NCI-H1694 (cell line): ENCODE measurements around the gene ATP2B1.
"Not testable (repeated sequence)": the region's sequence is repeated elsewhere in the genome, so short reads cannot be mapped to it uniquely, and the experiment has no call there.

Source experiments
- DNase-seq: peaks from one replicate; lab custom pipeline; 2025; lab: John Stamatoyannopoulos, UW

The ATP2B1 gene

DNA sequence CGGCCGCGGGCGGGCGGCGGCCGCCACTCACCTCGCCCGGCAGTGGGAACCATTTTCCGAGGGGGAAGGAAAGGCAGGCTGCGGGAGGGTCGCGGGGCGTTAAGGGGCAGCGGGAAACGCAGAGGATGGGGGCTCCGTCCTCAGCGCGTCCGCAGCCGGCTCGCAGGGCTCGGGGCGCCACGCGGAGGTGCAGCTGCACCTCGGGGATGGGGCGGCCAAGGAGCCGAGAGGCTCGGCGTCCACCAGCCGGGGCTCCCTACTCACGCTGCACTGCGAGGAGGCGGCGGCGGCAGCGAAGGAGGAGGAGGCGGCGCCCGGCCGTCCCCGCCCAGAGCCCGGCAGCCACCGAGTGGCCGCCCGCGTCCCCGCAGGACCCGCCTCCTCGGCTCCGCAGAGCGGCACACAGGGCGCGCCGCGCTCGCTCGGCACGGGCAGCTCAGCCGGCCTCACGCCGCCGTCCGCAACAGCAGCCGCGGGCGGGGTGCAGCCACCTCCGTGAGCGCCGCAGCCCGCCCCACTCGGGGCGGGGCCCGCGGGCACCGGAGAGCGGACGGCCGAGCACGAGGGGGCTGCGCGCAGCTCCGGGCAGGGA, at the start of gene ATP2B1:
Gene ATP2B1, minus strand, starts transcription at position 274 of the 592 bp plus-strand sequence. CDS start 52,952 bp downstream, outside the sequence.
- peak; percentile 27 for DNase-seq

DNA sequence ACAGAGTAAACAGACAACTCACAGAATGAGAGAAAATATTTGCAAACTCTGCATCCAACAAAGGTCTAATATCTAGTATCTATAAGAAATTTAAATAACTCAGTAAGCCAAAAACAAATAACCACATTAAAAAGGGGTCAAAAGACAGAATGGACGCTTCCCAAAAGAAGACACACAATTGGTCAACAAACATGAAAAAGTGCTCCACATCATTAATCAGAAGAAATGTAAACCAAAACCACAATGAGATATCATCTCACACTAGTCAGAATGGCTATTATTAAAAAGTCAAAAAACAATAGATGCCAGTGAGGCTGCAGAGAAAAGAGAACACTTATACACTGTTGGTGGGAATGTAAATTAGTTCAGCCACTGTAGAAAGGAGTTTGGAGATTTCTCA, 49.3 kb upstream of the ATP2B1 start:
- DNase-seq: not testable (repeated sequence)

DNA sequence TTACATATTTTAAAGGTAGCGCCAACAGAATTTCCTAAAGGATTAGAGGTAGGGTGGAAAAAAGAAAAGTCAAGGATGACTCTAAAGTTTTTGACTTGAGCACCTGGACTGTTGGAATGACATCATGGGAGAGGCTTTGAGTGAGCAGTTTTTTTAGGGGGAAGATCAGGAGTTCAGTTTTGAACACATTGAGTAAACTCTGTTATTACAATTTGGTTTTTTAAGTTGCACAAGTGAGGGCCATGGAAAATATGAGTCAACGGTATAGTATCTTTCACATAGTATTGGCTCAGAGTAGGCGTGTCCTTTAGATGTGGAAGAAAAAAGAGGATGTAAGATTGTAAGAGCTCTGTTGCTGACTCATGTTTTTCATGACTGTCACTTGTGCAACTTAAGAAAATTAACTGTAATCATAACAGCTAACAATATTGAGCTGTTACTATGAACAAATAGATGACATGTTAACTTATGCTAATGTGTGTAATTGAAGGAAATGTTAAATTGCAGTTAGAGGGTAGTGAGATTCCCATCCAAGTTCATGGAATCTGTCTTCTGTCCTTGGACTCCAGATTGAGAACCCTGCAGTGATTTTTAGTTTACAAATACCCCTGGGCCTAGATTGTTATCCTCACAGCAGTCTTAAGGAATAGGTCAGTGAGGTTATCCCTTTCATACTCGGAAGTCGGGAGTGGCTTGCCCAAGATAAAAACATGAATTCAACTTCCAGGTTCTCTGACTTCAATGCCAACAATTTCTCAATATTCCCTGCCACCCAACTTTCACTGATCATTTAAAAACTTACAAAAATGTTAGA, 48.2 kb upstream of the ATP2B1 start:
- DNase-seq: no peak

DNA sequence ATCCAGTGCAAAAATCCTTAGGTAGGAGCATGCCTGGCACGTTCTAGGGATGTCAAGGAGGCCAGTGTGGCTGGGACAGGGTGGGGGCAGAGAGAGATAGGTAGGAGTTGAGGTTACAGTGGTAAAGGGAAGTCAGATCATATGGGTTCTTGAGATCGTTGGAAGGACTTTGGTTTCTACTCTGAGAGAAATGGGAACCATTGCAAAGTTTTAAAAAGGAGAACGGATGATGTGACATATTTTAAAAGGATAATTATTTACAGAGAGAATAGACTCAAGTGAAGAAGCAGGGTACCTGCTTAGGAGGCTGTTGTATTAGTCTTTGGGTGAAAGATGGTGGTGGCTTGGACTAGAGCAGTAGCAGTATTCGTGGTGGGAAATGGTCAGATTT, 47.6 kb upstream of the ATP2B1 start:
- no peak for DNase-seq

DNA sequence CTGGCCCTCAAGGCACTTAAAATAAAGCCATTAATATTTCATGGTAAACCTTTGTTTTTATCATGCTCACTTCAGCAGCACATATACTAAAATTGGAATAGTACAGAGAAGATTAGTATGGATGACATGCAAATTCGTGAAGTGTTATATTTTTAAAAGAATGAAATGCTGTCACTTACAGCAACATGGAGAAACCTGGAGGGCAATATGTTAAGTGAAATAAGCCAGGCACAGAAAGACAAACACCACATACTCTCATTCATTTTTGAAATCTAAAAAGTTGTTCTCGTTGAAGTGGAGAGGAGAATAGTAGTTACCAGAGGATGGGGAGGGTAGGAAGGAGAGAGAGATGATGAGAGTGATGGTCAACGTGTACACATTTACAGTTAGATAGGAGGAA, 45.4 kb upstream of the ATP2B1 start:
- DNase-seq: no peak

DNA sequence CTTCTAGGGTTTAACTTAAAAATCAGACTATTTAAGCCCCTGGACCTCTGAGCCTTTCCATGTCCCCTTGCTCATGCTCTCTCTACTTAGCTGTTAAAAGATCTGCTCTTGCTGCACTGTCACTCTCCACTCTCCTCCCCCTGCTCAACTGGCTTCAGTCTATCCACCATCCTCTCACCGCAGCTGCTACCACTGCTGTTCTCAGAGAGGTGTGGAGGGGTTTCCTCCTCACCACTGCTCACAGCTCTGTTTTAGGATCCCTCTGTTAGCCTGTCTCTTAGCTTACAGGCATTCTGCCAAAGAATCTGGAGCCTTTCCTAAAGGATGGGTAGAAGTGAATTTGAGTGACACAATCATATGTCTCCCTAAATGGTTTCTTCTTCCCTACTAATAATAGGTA, 43.7 kb upstream of the ATP2B1 start:
- DNase-seq: no peak

DNA sequence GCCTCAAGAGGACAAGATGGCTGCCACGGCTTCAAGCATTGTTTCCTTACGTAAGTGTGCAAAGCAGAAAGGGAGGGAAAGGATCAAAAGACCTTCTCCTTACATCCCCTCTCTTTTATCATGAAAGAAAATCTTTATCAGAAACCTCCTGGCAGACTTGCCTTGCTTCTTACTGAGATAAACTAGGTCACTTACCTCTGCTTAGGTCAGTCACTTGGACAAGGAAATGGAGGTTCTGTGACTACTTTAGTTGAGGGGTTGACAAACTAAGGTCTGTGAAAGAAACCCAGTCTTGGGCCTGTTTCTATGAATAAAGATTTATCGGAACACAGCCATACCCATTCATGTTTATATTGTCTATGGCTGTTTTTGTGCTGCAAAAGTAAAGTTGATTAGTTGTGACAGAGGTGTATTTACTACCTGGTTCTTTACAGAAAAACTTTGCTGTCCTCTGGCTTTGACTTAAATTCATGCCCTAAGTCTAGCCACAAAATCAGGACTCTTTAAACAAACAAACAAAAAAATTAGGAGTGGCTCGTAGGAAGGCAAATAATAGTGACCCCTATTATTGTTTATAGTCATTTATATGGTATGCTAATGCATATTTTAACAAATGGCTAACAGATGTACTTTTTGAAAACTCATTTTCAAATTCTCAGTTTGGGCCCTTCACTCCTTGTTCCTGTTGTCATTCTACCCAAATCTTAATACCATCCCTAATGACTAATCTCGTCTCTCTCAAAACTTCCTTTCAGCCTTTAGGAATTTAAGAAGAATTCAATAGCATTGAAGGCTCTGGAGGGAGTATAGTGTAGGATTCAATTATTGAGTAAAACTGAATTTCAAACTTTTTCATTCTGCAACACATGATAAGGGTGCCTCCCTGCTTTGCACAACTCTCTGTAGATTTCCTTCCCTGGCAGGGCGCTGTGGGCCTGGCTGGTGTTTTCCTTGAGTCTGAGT, 42.0 kb upstream of the ATP2B1 start:
- no peak for DNase-seq

DNA sequence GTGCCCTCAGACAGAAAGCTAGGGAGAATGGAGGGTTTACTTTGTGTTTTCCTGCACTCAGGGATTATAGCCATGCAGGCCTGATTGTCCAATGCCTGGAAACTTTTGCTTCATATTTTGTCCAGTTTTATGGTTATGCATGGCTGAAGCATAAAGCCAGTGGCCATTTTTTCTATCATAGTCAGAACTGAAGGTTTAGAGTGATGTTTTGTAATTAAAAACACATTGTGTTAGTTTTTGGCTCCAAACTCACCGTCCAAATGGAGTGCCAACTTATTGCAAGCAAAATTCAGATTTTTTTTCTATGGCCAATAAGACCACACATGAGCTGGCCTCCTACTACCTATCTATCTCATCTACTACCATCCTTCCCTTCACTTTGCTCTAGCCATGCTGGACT, 40.2 kb upstream of the ATP2B1 start:
- no peak for DNase-seq

DNA sequence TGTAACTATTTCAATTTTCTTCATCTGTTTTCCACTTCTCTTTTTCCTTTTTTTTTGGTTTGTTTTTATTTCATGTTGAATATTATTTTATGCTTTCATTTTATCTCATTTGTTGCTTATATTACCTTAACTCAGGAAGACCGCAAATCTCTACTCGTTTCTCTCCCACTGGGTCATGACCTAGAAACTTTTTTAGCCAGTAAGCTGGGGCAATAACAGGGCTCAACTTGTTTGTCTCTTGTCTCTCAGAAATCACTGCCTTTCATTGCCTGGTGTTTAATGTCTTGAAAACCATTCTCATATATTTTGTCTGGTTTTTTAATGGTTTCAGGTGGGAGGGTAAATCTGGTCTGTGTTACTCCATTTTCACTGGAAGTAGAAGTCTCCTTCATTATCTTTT, 36.6 kb upstream of the ATP2B1 start:
- no peak for DNase-seq

DNA sequence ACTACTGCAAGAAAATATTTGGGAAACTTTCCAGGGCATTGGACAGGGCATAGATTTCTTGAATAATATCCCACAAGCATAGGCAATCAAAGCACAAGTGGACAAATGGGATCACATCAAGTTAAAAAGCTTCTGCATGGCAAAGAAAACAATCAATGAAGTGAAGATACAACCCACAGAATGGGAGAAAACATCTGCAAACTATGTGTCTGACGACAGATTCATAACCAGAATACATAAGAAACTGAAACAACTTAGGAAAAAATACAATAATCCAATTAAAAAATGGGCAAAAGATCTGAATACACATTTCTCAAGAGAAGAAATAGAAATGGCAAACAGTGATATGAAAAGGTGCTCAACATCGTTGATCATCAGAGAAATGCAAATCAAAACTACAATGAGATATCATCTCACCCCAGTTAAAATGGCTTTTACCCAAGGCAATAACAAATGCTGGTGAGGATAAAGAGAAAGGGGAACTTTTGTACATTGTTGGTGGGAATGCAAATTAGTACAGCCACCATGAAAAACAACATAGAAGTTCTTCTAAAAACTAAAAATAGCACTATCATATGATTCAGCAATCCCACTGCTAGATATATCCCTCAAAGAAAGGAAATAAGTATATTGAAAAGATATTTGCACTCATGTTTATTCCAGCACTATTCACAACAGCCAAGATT, 33.8 kb upstream of the ATP2B1 start:
- no peak for DNase-seq

DNA sequence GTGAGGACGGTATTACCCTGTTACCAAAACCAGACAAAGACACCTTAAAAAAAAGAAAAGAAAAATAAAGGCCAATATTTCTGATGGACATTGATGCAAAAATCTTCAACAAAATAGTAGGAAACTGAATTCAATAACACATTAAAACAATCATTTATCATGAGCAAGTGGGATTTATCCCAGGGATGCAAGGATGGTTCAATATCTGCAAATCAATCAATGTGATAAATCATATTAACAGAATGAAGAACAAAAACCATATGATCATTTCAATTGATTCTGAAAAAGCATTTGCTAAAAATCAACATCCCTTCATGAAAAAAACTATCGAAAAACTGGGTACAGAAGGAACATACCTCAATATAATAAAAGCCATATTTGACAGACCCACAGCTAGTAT, 32.3 kb upstream of the ATP2B1 start:
- DNase-seq: no peak

DNA sequence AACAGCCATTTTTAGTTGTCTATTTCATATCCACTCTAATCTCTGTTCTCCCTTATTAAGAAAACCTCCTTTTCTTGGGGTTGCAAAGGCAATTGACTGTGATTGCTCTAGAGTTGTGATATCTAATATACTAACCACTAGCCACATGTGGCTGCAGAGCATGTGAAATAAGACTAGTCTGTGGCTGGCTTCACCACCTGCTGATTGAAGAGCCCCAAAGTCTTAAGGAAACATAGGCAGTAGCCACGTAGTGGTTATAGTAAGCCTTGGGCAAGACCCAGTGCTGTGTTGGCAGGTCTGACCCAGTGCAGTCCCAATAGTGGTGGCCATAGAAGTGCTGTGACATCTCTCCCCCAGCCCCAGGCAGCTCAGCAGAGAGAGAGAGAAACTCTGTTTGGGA, 28.4 kb upstream of the ATP2B1 start:
- no peak for DNase-seq

DNA sequence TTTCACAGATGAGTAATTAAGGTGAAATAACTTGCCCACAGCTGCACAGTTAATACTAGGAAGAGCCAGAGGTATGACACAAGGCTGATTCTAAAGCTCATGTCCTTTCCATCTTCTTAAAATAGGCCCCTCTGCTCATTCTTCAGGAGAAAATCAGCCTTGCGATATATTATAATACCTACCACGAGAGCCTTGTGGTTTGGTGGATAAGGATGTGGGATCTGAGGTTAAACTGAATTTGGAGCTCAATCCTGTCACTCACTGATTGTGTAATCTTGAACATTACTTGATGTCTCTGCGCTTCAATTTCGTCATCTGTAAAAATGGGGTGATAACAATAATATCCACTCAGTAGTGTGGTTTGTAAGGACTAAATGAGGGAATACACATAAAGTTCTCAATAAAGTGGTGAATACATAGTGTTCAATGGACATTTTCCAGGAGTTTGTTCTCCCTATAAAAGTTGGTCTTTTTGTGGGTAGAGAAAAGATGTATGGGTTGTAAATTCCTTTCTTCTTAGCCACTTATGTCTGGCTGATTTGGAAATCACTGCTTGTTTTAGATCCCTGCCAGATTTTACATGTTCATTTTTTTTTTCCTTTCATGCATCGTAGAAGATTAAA, 25.1 kb upstream of the ATP2B1 start:
- DNase-seq: no peak

DNA sequence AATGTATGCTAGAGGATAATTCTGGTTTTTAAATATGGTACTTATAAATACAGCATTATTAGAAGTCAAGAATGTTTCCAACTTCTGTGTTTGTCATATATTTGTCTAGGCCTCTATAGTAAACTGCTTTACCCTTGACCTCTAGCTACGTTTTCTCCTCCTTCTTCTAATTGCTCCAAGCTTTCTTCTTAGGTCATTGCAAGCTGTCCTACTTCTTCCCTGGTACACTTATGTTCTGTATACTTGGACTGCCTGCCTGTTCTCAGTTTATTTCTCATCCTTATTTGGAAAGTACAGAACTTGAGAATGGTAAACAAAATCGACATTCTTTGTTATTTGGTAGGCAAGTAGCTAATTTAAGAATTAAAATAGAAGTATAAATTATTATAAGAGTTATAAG, 23.9 kb upstream of the ATP2B1 start:
- DNase-seq: no peak

DNA sequence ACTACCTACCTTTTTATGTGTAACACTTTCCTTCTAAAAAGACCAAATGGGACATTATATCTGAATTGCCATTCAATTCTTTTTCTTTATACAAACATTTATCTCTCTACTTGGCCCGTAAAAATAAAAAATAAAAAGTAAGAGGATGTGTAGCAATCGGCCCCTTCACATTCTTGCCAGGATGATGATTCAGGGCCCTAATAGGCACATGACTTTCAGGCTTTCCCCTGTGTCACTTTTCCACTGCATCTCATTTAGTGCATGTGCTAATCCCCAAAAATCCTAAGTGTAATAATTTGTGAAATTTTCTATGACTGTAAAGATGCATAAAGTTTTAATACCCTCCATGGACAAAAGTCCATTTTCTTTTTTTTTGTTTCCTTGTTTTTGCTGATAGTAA, 23.0 kb upstream of the ATP2B1 start:
- DNase-seq: no peak

DNA sequence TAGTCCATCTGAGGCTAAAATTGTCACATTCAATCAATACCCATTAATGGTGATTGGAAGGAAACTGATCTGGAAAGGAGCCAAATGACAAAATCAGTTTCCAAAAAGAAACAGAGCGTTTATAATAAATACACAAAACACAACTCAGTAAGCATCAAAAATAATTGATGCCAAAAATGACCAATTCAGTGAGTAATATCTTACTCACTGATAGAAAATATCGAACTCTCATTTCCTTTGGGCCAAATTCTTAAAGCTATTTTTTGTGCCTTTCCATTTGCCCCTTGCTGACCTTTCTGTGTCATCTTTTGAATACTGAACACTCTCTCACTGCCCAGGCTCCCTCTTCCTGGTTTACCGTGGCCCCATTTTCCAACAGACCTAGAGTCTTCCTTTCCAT, 22.5 kb upstream of the ATP2B1 start:
- DNase-seq: no peak

DNA sequence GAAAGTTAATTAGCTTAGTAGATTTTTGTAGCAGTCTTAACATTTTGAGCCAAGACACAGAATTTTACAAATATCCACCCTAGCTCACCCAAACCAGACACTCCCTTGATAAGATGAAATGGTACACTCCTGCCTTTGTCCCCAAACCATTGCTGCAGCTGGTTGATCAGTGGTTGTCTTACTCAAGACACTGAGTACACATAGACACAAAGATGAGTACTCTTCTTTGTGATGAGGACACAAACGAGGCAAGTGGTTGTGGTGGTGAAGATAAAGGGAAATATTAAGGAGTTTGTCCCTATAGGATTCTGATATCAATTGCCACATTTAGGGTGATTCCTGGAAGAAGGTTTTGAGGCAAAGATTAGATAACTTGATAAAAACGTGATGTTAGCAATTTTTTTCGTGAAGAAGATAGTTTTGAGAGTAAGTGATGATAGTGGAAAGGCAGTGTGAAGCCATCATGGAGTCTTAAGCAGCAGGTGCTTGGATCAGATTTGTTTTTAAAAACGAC, 21.4 kb upstream of the ATP2B1 start:
- no peak for DNase-seq

DNA sequence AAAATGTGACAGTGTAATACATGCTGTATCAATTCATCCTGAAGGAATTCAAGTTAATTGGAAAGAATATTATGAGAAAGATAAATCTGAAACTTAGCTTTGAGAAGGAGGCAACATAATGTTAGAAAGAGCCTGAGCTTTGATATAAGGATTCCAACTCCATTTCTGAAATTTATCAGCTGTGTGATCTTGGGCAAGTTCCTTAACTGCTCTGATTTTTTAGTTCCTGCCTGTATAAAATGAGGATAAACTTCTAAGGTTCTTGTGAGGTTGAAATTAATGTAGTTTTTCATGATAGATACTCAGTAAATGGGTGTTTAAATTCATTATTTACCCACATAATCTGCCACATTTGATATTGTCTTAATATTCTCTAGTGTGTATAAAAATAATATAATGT, 14.6 kb upstream of the ATP2B1 start:
- no peak for DNase-seq

DNA sequence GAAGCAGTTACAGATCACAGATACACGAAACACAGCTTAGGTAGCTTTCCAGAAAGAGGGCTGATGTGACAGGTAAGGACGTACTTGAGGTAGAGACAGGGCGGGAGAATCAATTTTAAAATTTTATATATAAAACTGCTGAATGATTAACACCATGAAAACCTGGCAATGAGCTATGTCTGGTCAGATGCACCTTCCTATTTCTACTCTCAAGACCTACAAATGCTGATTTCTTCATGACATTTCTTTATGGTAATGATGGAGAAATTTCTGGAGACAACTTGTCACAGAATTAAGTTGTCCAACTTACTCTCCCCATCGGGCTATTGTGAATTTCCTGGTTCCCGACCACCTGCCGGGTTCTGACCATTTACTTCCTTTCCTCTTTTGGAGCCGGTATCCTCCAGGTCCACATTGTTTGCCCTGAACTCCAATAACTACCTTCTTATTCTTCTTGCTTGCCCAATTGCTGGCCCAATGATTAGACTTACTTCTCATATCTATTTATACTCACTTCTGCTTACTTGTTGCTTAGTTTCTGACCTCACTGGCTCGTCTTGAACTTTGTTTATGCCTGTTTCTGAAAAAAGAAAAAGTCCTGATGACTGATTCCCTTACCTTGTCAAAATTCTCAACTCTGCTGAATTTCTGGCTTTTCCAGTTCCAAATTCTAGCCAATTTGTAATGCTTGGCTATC, 12.8 kb upstream of the ATP2B1 start:
- DNase-seq: no peak

DNA sequence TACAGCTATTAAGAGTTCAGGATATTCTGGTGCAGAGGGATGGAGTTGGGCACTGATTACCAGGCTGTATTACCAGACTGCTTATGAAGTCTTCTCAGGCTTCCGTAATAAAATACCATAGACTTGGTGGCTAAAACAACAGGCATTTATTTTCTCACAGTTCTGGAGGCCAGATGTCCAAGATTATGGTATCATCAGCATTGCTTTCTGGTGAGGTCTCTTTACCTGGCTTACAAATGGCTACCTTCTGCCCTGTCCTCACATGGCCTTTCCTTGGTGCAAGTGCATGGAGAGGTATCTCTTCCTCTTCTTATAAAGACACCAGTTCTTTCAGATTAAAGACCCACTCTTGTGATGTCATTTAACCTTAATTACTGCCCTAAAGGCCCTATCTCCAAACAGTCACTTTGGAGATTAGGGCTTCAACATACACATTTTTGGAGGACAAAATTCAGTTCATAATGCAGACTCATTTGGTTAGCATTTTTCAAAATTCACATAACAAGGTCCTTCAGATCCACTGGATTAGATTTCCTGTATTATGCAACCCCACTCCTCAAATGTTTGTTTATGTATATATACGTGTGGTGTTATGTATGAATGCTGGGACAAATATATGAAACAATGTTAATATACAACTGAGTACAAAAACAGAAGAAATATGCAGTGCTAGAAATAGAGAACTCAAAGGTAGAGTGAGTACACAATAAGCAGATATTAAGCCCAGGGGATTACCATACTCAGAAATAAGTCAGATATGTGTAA, 9.3 kb upstream of the ATP2B1 start:
- DNase-seq: no peak
